Kidney (tissue), 14 donors: ENCODE results near the gene TTBK2. TPM values are rescaled to one million over a fixed set of nuclear protein-coding genes. Genes with fewer than 3 reads are reported as not detected.

ENCODE experiments used
- DNase-seq, 5 donors: peaks; one replicate each; pipeline ENCODE4 v3.0.0-alpha.2; 2013 to 2020
- FAIRE-seq: peaks from 2 replicates; lab custom pipeline; 2012; peaks lifted over from hg19 to GRCh38; lab: Jason Lieb, UNC
- H3K27ac ChIP-seq, 2 donors: one replicate each; pipeline ENCODE4 v1.7.0; 2013; ENCODE audit warnings: low read depth in 2 of 2, low read length in 2 of 2, inconsistent platforms in 1 of 2
- H3K27me3 ChIP-seq: one replicate; pipeline ENCODE4 v1.7.1; 2013; ENCODE audit warnings: low read length, inconsistent platforms; ENCODE audit not compliant: control insufficient read depth, insufficient read depth
- H3K36me3 ChIP-seq, 3 donors: one replicate each; pipeline versions ENCODE4 v1.7.0 to v1.7.1; 2013; ENCODE audit warnings: low read length in 3 of 3, control low read depth in 1 of 3, inconsistent platforms in 1 of 3; ENCODE audit not compliant: insufficient read depth in 3 of 3, control insufficient read depth in 2 of 3
- H3K4me1 ChIP-seq, 3 donors: one replicate each; pipeline versions ENCODE4 v1.7.0 to v1.7.1; 2013; ENCODE audit warnings: low read length in 3 of 3, inconsistent platforms in 1 of 3, low read depth in 1 of 3; ENCODE audit not compliant: control insufficient read depth in 2 of 3, insufficient read depth in 2 of 3
- H3K4me3 ChIP-seq, 3 donors: one replicate each; pipeline versions ENCODE4 v1.7.0 to v1.8.1; 2013; ENCODE audit warnings: low read length in 3 of 3, control low read depth in 1 of 3, inconsistent platforms in 1 of 3
- H3K9ac ChIP-seq, 3 donors: one replicate each; pipeline versions ENCODE4 v1.7.0 to v1.7.1; 2013; ENCODE audit warnings: low read length in 3 of 3, control low read depth in 1 of 3, inconsistent platforms in 1 of 3
- H3K9me3 ChIP-seq, 3 donors: one replicate each; pipeline versions ENCODE4 v1.7.0 to v1.7.1; 2013; ENCODE audit warnings: low read length in 3 of 3, control low read depth in 1 of 3, inconsistent platforms in 1 of 3; ENCODE audit not compliant: control insufficient read depth in 2 of 3, insufficient read depth in 1 of 3
- intact Hi-C: fragments of 100-400 bp; cut with DNase I; formaldehyde crosslinking; loops from one replicate; pipeline ENCODE4 v1.11.1; 2022
- polyA plus RNA-seq: library from polyadenylated mRNA; stranded (reverse); fragments of 350-450 nt; fragmentation: Illumina TruSeq; extraction: RNeasy Lipid Tissue Mini Kit (QIAGEN cat#74804); gene quantifications from one replicate; pipeline ENCODE4 v1.2.3, GENCODE V29; 2014; ENCODE audit warnings: low read depth, low replicate concordance; ENCODE audit not compliant: insufficient read depth
- total RNA-seq: library from RNA; stranded (reverse); fragmentation: NEBNext Ultra II Directional; extraction: Animal tissue kit (Norgen Biotek cat#: 25700); gene quantifications from one replicate; pipeline ENCODE4 v1.2.1, GENCODE V29; 2021
- TF ChIP-seq, protein P1 (sequence below): IDR thresholded peaks from 3 replicates; pipeline ENCODE4 v1.5.1; 2012; ENCODE audit warnings: mild to moderate bottlenecking, moderate library complexity, borderline replicate concordance; ENCODE audit not compliant: insufficient read depth; ENCODE audit errors: extremely low read depth
- donor health status: control.
- donor health status: control.
- donor health status: control.
- donor health status: control.
- donor health status: control.
- donor health status: DM: yes; HTN: yes; CAD: no.
- donor health status: Normal renal cell carcinoma (clear cell type).

Gene TTBK2
- total and polyA plus RNA-seq, 2 donors from 2014 or later, result 1.9 to 19.1 TPM

DNA sequence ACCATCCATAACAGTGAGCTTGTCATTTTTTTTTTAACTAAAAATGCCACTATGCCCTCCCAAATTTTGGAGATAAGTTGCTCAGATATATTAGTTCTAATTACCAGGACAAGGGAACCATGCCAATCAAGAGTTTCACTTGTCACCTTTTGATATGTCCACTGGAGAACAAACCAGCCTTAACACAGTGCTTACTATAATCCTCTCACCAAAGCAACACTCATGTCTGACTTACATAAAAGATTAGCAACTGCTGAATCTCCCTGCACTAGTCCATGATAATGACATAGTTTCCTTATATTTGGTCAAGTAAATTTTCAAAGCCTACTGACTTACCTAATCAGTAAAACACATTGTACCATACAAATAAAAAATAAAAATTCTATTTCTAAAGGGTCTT is 44.4 kb downstream of the TTBK2 start:
- Histone ChIP-seq H3K27me3 (no peaks in the 10 kb centered on the region), H3K4me1 (no peaks in the 10 kb centered on the region), H3K36me3 (no peaks in the 10 kb centered on the region), H3K27ac (no peak overlapping the region), H3K9me3 (no peaks in the 10 kb centered on the region), H3K4me3 (no peak overlapping the region), H3K9ac (no peak overlapping the region)
- intact Hi-C loops, result no loop called here
- FAIRE-seq (no peak), DNase-seq (no peak)
- TF ChIP-seq, protein P1, sequence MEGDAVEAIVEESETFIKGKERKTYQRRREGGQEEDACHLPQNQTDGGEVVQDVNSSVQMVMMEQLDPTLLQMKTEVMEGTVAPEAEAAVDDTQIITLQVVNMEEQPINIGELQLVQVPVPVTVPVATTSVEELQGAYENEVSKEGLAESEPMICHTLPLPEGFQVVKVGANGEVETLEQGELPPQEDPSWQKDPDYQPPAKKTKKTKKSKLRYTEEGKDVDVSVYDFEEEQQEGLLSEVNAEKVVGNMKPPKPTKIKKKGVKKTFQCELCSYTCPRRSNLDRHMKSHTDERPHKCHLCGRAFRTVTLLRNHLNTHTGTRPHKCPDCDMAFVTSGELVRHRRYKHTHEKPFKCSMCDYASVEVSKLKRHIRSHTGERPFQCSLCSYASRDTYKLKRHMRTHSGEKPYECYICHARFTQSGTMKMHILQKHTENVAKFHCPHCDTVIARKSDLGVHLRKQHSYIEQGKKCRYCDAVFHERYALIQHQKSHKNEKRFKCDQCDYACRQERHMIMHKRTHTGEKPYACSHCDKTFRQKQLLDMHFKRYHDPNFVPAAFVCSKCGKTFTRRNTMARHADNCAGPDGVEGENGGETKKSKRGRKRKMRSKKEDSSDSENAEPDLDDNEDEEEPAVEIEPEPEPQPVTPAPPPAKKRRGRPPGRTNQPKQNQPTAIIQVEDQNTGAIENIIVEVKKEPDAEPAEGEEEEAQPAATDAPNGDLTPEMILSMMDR, result no peak

DNA sequence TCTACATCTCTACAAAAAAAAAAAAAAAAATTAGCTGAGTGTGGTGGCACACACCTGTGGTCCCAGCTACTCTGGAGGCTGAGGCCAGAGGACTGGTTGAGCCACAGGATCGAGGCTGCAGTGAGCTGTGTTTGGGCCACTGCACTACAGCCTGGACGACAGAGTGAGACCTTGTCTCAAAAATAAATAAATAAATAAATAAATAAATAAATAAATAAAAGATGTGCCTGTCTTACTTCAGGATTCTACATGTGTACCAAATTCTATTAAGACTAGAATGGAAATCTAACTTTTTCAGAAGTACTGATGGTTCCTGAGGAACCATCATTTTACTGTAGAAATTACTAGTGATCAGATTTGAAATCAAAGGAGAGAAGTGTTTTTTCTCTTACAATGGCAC is 51.9 kb downstream of the TTBK2 start:
- TF ChIP-seq, protein P1, result no peak
- FAIRE-seq, result no peak
- Histone ChIP-seq H3K9ac (no peak overlapping the region), H3K4me3 (no peak overlapping the region), H3K27me3 (no peaks in the 10 kb centered on the region), H3K36me3 (no peaks in the 10 kb centered on the region), H3K4me1 (no peaks in the 10 kb centered on the region), H3K9me3 (no peaks in the 10 kb centered on the region), H3K27ac (no peak overlapping the region)
- intact Hi-C loops, result no loop called here
- no peak for DNase-seq

DNA sequence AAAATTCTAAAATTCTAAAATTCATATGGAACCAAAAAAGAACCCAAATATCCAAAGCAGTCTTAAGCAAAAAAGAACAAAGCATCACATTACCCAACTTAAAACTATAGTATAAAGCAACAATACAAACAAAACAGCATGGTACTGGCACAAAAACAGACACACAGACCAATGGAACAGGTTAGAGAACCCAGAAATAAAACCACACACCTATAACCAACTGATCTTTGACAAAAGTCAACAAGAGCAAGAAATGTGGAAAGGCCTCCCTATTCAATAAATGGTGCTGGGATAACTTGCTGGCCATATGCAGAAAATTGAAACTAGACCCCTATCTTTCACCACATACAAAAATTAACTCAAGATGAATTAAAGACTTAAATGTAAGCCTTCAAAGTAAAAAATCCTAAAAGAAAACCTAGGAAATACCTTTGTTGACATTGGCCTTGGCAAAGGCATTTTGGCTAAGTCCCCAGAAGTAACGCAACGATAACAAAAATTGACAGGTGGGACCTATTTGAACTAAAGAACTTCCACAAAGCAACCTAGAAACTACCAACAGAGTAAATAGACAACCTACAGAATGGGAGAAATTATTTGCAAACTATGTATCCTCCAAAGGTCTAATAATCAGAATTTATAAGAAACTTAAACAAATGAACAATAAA is 56.9 kb downstream of the TTBK2 start:
- H3K9ac ChIP-seq, result no peak overlapping the region
- no peak overlapping the region for H3K27ac ChIP-seq
- H3K9me3 ChIP-seq, result no peaks in the 10 kb centered on the region
- H3K4me3 ChIP-seq, result no peak overlapping the region
- intact Hi-C loops, result no loop called here
- TF ChIP-seq, protein P1, result no peak
- DNase-seq (peak in 1 of 5 donors; percentile 7), FAIRE-seq (no peak)
- H3K36me3 ChIP-seq, result no peaks in the 10 kb centered on the region
- no peaks in the 10 kb centered on the region for H3K27me3 ChIP-seq
- no peaks in the 10 kb centered on the region for H3K4me1 ChIP-seq
